GM12891 (cell line): ENCODE measurements around the gene AGPS.

Experiments
- POLR2A ChIP-seq: IDR thresholded peaks from 2 replicates; pipeline ENCODE4 v1.6.1; 2011; ENCODE audit warnings: low read depth, low read length, control low read depth
- POLR2AphosphoS5 ChIP-seq: IDR thresholded peaks from 2 replicates; pipeline ENCODE4 v1.6.1; 2011; ENCODE audit warnings: low read depth, low read length, control low read depth
- TAF1 ChIP-seq: IDR thresholded peaks from 2 replicates; pipeline ENCODE4 v1.6.1; 2011; ENCODE audit warnings: low read depth, low read length, control low read depth

GRCh38 chr2:177501186-177501585 is 108.6 kb downstream of the AGPS start:
- TF ChIP-seq POLR2A (no peak), TAF1 (no peak), POLR2AphosphoS5 (no peak)
